HL-60 (cell line): Measurements from ENCODE around the gene TPPP.

Experiments used
- DNase-seq, 2 experiments: peaks; one replicate each; pipeline ENCODE4 v3.0.0-alpha.2; 2010 to 2020; ENCODE audit warnings: low read depth in 1 of 2, low spot score in 1 of 2
- H3K27ac ChIP-seq: fragments of 250-450 bp; sonication (Bioruptor Pico); replicated peaks from 2 replicates; pipeline ENCODE4 v1.5.1; 2020; ENCODE audit warnings: mild to moderate bottlenecking, moderate library complexity
- H3K27me3 ChIP-seq: fragments of 250-450 bp; sonication (Bioruptor Pico); 2 replicates; pipeline ENCODE4 v1.5.1; 2021; ENCODE audit warnings: mild to moderate bottlenecking, moderate library complexity; ENCODE audit not compliant: insufficient read depth, poor library complexity, severe bottlenecking
- H3K4me3 ChIP-seq: replicated peaks from 2 replicates; pipeline ENCODE4 v1.5.1; 2011; ENCODE audit warnings: mild to moderate bottlenecking, control low read depth, low read length; ENCODE audit not compliant: insufficient read depth
- GABPA ChIP-seq: IDR thresholded peaks from 2 replicates; pipeline ENCODE4 v1.6.1; 2012; ENCODE audit warnings: low read depth
- POLR2AphosphoS5 ChIP-seq: IDR thresholded peaks from 2 replicates; pipeline ENCODE4 v1.6.1; 2012; ENCODE audit warnings: low read depth
- REST ChIP-seq: IDR thresholded peaks from 2 replicates; pipeline ENCODE4 v1.6.1; 2012; ENCODE audit warnings: low read depth; ENCODE audit not compliant: insufficient replicate concordance
- SPI1 ChIP-seq: IDR thresholded peaks from 2 replicates; pipeline ENCODE4 v1.6.1; 2012; ENCODE audit warnings: low read depth, mild to moderate bottlenecking, borderline replicate concordance
- TF ChIP-seq, protein P1 (sequence below): IDR thresholded peaks from one replicate; pipeline ENCODE4 v1.5.1; 2011; ENCODE audit warnings: low read length, control low read depth, inconsistent platforms; ENCODE audit not compliant: insufficient read depth

TPPP gene

GRCh38 chr5:646396-647201 lies 46.6 kb downstream of the TPPP start:
- H3K4me3 ChIP-seq: no peak overlapping the region
- TF ChIP-seq SPI1 (no peak), POLR2AphosphoS5 (no peak), GABPA (no peak), REST (no peak)
- TF ChIP-seq, protein P1, sequence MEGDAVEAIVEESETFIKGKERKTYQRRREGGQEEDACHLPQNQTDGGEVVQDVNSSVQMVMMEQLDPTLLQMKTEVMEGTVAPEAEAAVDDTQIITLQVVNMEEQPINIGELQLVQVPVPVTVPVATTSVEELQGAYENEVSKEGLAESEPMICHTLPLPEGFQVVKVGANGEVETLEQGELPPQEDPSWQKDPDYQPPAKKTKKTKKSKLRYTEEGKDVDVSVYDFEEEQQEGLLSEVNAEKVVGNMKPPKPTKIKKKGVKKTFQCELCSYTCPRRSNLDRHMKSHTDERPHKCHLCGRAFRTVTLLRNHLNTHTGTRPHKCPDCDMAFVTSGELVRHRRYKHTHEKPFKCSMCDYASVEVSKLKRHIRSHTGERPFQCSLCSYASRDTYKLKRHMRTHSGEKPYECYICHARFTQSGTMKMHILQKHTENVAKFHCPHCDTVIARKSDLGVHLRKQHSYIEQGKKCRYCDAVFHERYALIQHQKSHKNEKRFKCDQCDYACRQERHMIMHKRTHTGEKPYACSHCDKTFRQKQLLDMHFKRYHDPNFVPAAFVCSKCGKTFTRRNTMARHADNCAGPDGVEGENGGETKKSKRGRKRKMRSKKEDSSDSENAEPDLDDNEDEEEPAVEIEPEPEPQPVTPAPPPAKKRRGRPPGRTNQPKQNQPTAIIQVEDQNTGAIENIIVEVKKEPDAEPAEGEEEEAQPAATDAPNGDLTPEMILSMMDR: no peak
- no peak overlapping the region for H3K27ac ChIP-seq
- no peak for DNase-seq
- no peaks in the 10 kb centered on the region for H3K27me3 ChIP-seq

GRCh38 chr5:645421-645820 lies 47.7 kb downstream of the TPPP start:
- no peak for DNase-seq
- TF ChIP-seq REST: no peak
- no peak for TF ChIP-seq GABPA
- TF ChIP-seq SPI1: no peak
- no peak for TF ChIP-seq POLR2AphosphoS5
- no peak overlapping the region for H3K27ac ChIP-seq
- no peak overlapping the region for H3K4me3 ChIP-seq
- no peaks in the 10 kb centered on the region for H3K27me3 ChIP-seq

- no peak overlapping the region for H3K27ac ChIP-seq
- TF ChIP-seq GABPA (no peak), REST (no peak), SPI1 (no peak)
- H3K4me3 ChIP-seq: no peak overlapping the region
- no peaks in the 10 kb centered on the region for H3K27me3 ChIP-seq
- no peak for DNase-seq
These were observed 48.2 kb downstream of the TPPP start for GRCh38 chr5:644971-645370.

- TF ChIP-seq, protein P1: no peak
- TF ChIP-seq SPI1 (no peak), POLR2AphosphoS5 (no peak), GABPA (no peak), REST (no peak)
- Histone ChIP-seq H3K4me3 (no peak overlapping the region), H3K27me3 (no peaks in the 10 kb centered on the region), H3K27ac (no peak overlapping the region)
- DNase-seq: no peak
These were observed 48.6 kb downstream of the TPPP start for GRCh38 chr5:644509-644908.
